ENCODE data around the gene TPSB2.

- TF ChIP-seq CTCF (IDR thresholded peaks at IDR 0.05; ENCODE audit: insufficient read depth, low read depth, low read length) (no peak), EZH2 (IDR thresholded peaks at IDR 0.05; ENCODE audit: insufficient read depth, low read length) (no peak)
Observed at GRCh38 chr16:1260101-1260680, 30.2 kb upstream of the TPSB2 start.

All from astrocyte (in vitro differentiated cells and primary cell).